HS-27A (cell line): ENCODE measurements around the gene C1GALT1C1.
"Not testable (repeated sequence)": the region's sequence is repeated elsewhere in the genome, so short reads cannot be mapped to it uniquely, and the experiment has no call there.

Experiments used
- DNase-seq: peaks from one replicate; pipeline ENCODE4 v3.0.0-alpha.2; 2012; ENCODE audit warnings: low read depth, missing footprints

Gene C1GALT1C1

GRCh38 chrX:120629667-120630537, at the start of gene C1GALT1C1:
Gene C1GALT1C1 (minus strand): TSS chrX:120630054. CDS start chrX:120627166, 2,888 bp downstream.
- peak; percentile 80 for DNase-seq

DNA sequence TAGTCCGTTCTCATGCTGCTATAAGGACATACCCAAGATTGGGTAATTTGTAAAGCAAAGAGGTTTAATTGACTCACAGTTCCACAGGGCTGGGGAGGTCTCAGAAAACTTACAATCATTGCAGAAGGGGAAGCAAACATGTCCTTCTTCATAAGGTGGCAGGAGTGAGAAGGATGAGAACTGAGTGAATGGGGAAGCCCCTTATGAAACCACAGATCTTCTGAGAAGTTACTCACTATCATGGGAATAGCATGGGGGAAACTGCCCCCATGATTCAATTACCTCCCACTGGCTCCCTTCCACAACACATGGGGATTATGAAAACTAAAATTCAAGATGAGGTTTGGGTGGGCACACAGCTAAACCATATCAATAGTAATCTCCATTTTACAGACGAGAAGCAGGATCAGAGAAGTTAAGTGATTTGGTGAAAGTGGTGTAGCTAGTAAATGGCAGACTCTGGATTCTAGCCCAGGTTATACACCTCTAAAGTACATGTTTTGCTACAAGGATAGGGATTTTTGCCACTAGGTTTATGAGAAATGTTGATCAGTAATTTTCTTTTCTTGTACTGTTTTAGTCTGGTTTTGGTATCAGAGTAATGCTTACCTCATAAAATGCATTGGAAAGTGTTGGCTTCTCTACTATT, 47.3 kb upstream of the C1GALT1C1 start:
- no peak for DNase-seq

DNA sequence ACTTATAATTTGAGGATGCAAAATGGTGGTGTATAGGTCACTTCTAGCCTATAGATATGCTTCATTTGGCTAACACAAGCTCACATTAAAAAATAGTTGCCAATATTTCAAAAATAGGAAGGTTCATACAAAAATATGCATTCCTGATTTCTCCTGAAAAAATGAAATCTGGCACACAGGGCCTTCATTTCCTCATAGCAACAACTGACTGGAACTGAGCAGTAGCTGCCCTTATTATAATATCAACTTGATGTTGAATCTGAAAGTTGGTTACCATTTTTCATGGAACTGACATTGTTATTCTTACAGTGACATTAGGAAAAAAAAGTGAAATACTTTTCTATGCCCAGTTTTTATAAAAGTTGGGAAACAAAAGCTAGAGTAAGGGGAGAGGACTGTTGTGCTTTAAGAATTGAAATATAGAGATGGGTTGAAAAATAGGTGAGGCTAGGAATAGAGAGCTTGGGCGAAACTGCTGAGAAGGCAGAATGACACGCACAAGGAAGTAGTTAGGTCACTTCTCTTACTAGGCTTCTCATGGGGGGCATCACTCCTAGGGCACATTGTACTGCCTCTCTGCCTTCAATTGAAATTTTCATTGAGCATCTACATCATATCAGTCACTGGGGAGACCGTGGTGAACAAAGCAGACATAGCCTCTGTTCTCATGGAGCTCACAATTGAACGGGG, 43.1 kb upstream of the C1GALT1C1 start:
- DNase-seq: no peak

- DNase-seq: no peak
Measured at GRCh38 chrX:120672389-120672788, 42.5 kb upstream of the C1GALT1C1 start.

- no peak for DNase-seq
Measured at GRCh38 chrX:120671963-120672362, 42.1 kb upstream of the C1GALT1C1 start.

DNA sequence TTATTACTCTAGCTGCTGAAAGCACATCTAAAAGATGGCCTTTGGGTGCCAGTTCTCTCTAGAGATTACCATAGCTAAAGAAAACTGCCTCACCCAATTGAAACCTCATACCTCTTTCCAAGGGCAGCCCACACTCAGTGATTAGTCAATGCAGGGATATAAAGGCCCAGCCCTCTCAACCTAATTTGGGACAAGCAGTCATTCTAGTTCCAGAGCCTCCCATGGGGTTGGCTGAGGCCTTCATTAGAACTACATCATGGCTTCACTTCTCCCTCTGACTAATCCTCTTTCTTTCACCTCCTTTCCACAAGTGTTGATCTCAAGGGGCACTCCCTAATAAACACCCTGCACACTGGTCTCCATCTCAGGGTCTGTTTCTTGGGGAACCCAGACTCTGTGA, 38.5 kb upstream of the C1GALT1C1 start:
- no peak for DNase-seq

DNA sequence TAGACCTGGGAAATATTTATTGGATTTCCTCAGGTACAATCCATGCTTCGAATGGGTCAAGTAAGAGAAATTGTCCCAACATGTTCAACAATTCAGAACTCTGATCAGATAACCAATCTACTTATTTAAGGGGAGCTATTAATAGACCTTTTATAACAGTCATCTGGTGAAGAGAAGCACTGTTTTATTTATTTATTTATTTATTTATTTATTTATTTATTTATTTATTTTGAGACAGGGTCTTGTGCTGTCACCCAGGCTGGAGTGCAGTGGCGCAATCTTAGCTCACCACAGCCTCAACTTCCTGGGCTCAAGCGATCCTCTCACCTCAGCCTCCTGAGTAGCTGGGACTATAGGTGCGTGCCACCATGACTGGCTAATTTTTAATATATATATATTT, 34.7 kb upstream of the C1GALT1C1 start:
- DNase-seq: not testable (repeated sequence)

GRCh38 chrX:120664081-120664480, 34.2 kb upstream of the C1GALT1C1 start:
- no peak for DNase-seq

GRCh38 chrX:120662662-120663061, 32.8 kb upstream of the C1GALT1C1 start:
- no peak for DNase-seq

GRCh38 chrX:120660637-120661036, 30.8 kb upstream of the C1GALT1C1 start:
- no peak for DNase-seq

GRCh38 chrX:120653000-120653399, 23.1 kb upstream of the C1GALT1C1 start:
- DNase-seq: no peak

DNA sequence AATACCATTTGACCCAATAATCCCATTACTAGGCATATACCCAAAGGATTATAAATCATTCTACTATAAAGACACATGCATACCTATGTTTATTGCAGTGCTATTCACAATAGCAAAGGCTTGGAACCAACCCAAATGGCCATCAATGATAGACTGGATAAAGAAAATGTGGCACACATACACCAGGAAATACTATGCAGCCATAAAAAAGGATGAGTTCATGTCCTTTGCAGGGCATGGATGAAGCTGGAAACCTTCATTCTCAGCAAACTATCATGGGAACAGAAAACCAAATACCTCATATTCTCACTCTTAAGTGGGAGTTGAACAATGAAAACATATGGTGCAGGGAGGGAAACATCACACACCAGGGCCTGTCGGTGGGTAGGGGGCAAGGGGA, 22.4 kb upstream of the C1GALT1C1 start:
- not testable (repeated sequence) for DNase-seq

GRCh38 chrX:120647127-120647526, 17.3 kb upstream of the C1GALT1C1 start:
- no peak for DNase-seq

GRCh38 chrX:120642871-120643270, 13.0 kb upstream of the C1GALT1C1 start:
- no peak for DNase-seq

- no peak for DNase-seq
Measured at GRCh38 chrX:120638619-120639018, 8.8 kb upstream of the C1GALT1C1 start.

DNA sequence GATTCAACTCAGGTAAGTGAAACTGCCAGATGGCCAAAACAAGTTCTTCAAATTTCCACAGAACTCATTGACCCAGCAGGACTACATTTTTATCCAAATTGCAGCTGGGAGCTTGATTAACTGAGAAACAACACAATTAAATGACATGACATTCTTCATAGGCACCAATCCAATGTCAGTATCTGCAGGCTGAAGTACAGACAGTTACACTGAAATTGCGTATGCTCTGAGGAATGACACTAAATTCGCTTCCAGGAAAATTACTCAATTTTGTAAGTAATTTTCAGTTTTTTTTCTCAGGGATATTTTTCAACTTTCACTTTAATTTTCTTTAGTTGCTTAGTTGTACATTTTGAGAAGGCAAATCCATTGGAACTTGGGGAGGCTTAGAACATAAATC, 4.5 kb downstream of the C1GALT1C1 start:
- DNase-seq: no peak

DNA sequence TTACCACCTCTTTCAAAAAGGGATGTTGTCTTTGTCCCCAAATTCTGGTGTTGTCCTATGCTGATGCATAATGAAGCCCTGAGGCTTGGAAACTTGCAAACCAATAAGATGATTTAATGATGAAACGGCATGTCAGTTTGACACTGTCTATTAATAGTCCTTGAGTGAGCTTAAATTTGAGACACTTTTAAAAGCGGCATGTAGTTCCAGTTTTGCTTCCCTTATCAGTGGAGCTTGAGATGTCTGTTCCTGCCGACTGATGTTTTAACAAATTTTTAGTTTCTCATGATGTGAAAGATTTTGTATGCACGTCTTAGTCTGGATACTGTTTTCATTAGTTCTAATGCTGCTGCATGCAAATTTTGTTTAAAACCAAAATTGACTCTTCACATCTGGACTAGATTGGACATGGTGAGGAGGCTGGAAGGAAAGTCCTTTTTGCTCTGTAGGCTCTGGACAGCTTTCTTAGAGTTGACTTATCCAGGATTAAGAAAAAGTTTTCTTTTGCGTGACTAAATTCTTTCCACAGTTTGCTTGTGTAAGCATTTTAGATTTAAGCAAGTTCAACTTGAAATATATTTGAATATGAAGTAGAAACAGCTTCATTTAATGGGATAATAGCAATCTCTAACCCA, 11.7 kb downstream of the C1GALT1C1 start:
- DNase-seq: no peak

DNA sequence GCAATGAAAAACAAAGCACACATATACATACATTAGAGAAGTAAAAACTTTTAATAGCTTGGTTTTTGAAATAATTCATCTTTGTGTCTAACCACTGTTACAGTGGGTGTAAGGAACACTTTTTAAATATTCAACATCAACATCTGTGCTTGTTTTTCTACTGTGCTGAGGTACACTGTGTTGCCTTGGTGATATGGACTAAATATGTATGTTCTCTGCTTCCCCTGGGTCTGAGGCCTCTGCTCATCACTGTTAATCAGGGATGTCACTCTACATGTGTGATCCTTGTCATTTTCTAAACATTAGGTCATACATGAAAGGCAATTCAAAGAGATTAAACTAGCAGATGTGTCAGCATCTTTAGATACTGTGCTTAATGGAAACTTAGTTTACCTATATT, 15.0 kb downstream of the C1GALT1C1 start:
- DNase-seq: no peak

- DNase-seq: no peak
Measured at GRCh38 chrX:120612086-120612485, 17.8 kb downstream of the C1GALT1C1 start.

DNA sequence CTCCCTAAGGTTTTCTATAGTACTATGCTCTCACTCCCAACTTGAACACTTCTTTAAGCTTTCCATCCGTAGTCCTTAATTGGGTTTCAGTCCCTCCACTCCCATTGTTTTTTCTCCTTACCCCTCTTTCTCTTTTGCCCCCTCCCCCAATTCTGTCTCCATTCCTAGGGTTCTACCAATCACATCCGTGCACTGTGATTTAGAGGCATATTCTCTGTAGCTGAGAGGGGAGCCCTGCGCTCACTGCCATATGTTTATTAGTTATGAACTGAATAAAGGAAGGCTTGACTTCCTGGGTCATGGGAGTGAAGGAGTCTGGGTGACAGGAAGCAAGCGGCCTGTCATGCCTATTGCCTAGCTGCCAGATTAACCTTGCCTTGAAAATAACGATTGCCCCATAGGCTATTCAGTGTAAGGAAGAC, 25.5 kb downstream of the C1GALT1C1 start:
- DNase-seq: peak; percentile 8

- DNase-seq: peak; percentile 83
Measured at GRCh38 chrX:120603707-120604360, 26.0 kb downstream of the C1GALT1C1 start, which contains the start of gene MCTS1. Gene MCTS1 (plus strand): TSS chrX:120604101. CDS start chrX:120604237, 136 bp downstream.

DNA sequence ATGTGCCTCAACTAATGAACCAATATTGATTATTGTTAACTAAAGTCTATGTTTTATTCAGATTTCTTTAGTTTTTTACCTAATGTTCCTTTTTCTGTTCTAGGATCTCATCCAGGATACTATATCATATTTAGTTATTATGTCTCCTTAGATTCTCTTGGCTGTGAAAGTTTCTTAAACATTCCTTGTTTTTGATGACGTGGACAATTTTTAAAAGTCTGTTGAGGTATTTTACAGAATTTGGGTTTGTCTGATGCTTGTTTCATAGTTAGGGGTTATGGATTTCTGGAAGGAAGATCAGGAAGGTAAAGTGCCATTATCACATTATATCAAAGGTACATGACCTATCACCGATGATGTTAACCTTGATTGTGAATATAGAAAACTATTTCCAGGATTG, 44.2 kb downstream of the C1GALT1C1 start:
- no peak for DNase-seq
